Gastrocnemius medialis (tissue), 4 donors: ENCODE data around the gene NPFF. TPM values are rescaled to one million over a fixed set of nuclear protein-coding genes. Genes with fewer than 3 reads are reported as not detected.

ENCODE experiments used
- ATAC-seq, 2 donors: fragments of 150-250 bp; one replicate each; pipeline ENCODE4 v1.9.1; 2016
- DNase-seq, 2 donors: peaks; one replicate each; pipeline ENCODE4 v3.0.0-alpha.2; 2019
- H3K27ac ChIP-seq, 4 donors: fragments of 200-600 bp; sonication (generic); 1 replicate in 1 of 4; 2 replicates in 3 of 4; pipeline ENCODE4 v1.5.1; 2016 to 2018; ENCODE audit warnings: mild to moderate bottlenecking in 2 of 4, moderate library complexity in 1 of 4
- H3K27me3 ChIP-seq, 3 donors: fragments of 200-600 bp; sonication (generic) in 2 of 3; 1 replicate in 1 of 3; 2 replicates in 2 of 3; pipeline versions ENCODE4 v1.5.1 to v1.6.0; 2016 to 2019; ENCODE audit warnings: mild to moderate bottlenecking in 1 of 3, moderate library complexity in 1 of 3
- H3K36me3 ChIP-seq, 2 donors: fragments of 200-600 bp; sonication (generic) in 1 of 2; one replicate each; pipeline ENCODE4 v1.5.1; 2017 to 2018
- H3K4me1 ChIP-seq, 2 donors: fragments of 200-600 bp; sonication (generic) in 1 of 2; one replicate each; pipeline ENCODE4 v1.5.1; 2016 to 2017; ENCODE audit warnings: mild to moderate bottlenecking in 2 of 2
- H3K4me3 ChIP-seq, 4 donors: fragments of 200-600 bp; sonication (generic) in 3 of 4; 1 replicate in 1 of 4; 2 replicates in 3 of 4; pipeline ENCODE4 v1.5.1; 2016 to 2019; ENCODE audit warnings: mild to moderate bottlenecking in 2 of 4
- H3K9me3 ChIP-seq, 3 donors: fragments of 200-600 bp; sonication (generic) in 2 of 3; 1 replicate in 1 of 3; 2 replicates in 2 of 3; pipeline ENCODE4 v1.5.1; 2016 to 2019
- POLR2A ChIP-seq, 2 donors: fragments of 450-650 bp; IDR thresholded peaks; one replicate each; pipeline ENCODE4 v1.6.1; 2017; ENCODE audit warnings: antibody characterized with exemption in 2 of 2, mild to moderate bottlenecking in 2 of 2, moderate library complexity in 2 of 2
- in situ Hi-C, 4 donors: fragments of 200-750 bp; cut with MboI; loops; one replicate each; pipeline versions ENCODE4 v1.15.0 to v1.8.0; 2017; ENCODE audit warnings: low sequenced_read_pairs in 4 of 4
- intact Hi-C: fragments of 100-400 bp; cut with DNase I; formaldehyde crosslinking; loops from one replicate; pipeline ENCODE4 v1.15.1; 2023; ENCODE audit warnings: low total_unique reads
- total RNA-seq, 4 donors: library from RNA; depleted of rRNA; stranded (reverse); fragments of >200 nt; gene quantifications; one replicate each; pipeline versions ENCODE4 v1.1.0 to v1.2.3, GENCODE V29; 2016
- TF ChIP-seq, protein P1 (sequence below), 5 experiments: fragments of 450-650 bp in 3 of 5; fragments of 200-600 bp in 2 of 5; sonication (generic) in 2 of 5; IDR thresholded peaks in 4 of 5; conservative IDR thresholded peaks in 1 of 5; 1 replicate in 4 of 5; 2 replicates in 1 of 5; pipeline ENCODE4 v1.5.1; 2016 to 2019; ENCODE audit warnings: antibody characterized with exemption in 5 of 5, mild to moderate bottlenecking in 3 of 5, moderate library complexity in 3 of 5

Gene NPFF
- total RNA-seq, 4 donors from 2014 or later: not detected

DNA sequence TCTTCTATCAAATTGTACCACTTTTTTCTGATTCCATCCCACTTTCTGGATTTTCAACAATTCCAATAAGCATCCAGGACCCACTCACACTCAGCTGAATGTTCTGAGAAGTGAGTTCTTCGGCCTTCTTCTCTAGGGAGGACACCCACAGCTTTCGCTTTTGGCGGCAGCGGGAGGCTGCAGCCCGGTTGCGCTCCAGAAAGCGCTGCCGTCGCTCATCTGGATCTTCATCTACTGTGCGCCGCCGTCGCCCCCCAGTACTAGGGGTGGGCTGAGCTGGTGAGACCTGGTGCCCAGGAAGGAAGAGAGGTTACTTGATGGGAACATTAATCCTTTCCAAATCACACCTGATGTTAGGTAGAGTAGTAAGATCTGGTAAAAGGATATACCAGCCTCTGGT is 17.2 kb upstream of the NPFF start:
- ATAC-seq (no peak), DNase-seq (no peak)
- H3K27me3 ChIP-seq: no peaks in the 10 kb centered on the region
- intact Hi-C loops: no loop called here
- no peaks in the 10 kb centered on the region for H3K9me3 ChIP-seq
- no peak for TF ChIP-seq POLR2A (IDR thresholded peaks at IDR 0.05)
- TF ChIP-seq, protein P1, sequence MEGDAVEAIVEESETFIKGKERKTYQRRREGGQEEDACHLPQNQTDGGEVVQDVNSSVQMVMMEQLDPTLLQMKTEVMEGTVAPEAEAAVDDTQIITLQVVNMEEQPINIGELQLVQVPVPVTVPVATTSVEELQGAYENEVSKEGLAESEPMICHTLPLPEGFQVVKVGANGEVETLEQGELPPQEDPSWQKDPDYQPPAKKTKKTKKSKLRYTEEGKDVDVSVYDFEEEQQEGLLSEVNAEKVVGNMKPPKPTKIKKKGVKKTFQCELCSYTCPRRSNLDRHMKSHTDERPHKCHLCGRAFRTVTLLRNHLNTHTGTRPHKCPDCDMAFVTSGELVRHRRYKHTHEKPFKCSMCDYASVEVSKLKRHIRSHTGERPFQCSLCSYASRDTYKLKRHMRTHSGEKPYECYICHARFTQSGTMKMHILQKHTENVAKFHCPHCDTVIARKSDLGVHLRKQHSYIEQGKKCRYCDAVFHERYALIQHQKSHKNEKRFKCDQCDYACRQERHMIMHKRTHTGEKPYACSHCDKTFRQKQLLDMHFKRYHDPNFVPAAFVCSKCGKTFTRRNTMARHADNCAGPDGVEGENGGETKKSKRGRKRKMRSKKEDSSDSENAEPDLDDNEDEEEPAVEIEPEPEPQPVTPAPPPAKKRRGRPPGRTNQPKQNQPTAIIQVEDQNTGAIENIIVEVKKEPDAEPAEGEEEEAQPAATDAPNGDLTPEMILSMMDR (IDR thresholded peaks at IDR 0.05 in 4 of 5, conservative IDR thresholded peaks at IDR 0.05 in 1 of 5): no peak
- H3K36me3 ChIP-seq: peaks cover 0 to 84% of the 10 kb centered on the region in 2 donors
- no peak overlapping the region for H3K4me3 ChIP-seq
- no peak overlapping the region for H3K27ac ChIP-seq
- in situ Hi-C loops: no loop called here
- no peaks in the 10 kb centered on the region for H3K4me1 ChIP-seq

DNA sequence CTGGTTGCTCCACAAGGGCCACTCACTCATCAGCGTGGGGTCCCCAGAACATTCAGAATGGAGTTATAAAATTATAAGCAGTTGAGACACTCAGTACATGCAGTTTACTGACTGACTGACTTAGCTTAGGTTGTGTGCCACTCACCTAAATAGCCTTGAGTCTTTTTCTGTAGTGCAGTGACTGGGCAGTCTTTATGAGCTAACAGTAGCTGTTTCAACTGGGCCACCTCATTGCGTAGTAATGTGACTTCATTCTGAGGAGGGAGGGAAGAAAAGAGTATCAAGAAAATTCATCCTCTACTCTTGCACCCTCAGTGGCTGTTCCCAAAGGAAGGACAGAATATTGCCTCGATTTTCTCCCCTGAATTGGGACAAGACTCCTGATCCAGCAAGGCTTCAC is 15.8 kb upstream of the NPFF start:
- no peaks in the 10 kb centered on the region for H3K9me3 ChIP-seq
- in situ Hi-C loops (no loop called here), intact Hi-C loops (no loop called here)
- H3K27ac ChIP-seq: no peak overlapping the region
- TF ChIP-seq, protein P1 (IDR thresholded peaks at IDR 0.05 in 4 of 5, conservative IDR thresholded peaks at IDR 0.05 in 1 of 5): no peak
- no peak for TF ChIP-seq POLR2A (IDR thresholded peaks at IDR 0.05)
- DNase-seq: no peak
- ATAC-seq: no peak
- no peaks in the 10 kb centered on the region for H3K4me1 ChIP-seq
- H3K27me3 ChIP-seq: no peaks in the 10 kb centered on the region
- H3K36me3 ChIP-seq: peaks cover 0 to 84% of the 10 kb centered on the region in 2 donors
- H3K4me3 ChIP-seq: no peak overlapping the region

DNA sequence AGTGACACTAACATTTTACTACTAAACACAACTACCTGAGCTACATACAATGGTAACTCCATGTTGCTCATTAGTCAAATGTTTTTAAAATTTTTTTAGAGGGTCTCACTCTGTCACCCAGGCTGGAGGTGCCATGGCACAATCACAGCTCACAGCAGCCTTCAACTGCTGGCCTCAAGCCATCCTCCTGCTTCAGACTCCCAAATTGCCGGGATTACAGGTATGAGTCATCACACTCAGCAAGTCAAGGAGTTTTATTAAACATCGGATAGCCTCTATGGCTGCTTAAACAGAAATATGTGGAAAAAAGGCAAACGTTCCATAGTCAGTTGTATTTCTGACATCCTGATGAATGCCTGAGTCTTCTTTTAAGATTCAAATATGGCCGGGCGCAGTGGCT is 11.1 kb upstream of the NPFF start:
- no peaks in the 10 kb centered on the region for H3K9me3 ChIP-seq
- no peaks in the 10 kb centered on the region for H3K4me1 ChIP-seq
- in situ Hi-C loops: loop anchor here in 2 of 4 donors (10.0 kb wide), 1 partner anchor 164 kb away; no protein-coding TSS in a partner anchor
- no peak for DNase-seq
- peaks cover 0 to 98% of the 10 kb centered on the region in 2 donors for H3K36me3 ChIP-seq
- intact Hi-C loops: no loop called here
- no peak for TF ChIP-seq POLR2A (IDR thresholded peaks at IDR 0.05)
- TF ChIP-seq, protein P1 (IDR thresholded peaks at IDR 0.05 in 4 of 5, conservative IDR thresholded peaks at IDR 0.05 in 1 of 5): no peak
- no peak overlapping the region for H3K4me3 ChIP-seq
- H3K27me3 ChIP-seq: no peaks in the 10 kb centered on the region
- ATAC-seq: no peak
- H3K27ac ChIP-seq: no peak overlapping the region

DNA sequence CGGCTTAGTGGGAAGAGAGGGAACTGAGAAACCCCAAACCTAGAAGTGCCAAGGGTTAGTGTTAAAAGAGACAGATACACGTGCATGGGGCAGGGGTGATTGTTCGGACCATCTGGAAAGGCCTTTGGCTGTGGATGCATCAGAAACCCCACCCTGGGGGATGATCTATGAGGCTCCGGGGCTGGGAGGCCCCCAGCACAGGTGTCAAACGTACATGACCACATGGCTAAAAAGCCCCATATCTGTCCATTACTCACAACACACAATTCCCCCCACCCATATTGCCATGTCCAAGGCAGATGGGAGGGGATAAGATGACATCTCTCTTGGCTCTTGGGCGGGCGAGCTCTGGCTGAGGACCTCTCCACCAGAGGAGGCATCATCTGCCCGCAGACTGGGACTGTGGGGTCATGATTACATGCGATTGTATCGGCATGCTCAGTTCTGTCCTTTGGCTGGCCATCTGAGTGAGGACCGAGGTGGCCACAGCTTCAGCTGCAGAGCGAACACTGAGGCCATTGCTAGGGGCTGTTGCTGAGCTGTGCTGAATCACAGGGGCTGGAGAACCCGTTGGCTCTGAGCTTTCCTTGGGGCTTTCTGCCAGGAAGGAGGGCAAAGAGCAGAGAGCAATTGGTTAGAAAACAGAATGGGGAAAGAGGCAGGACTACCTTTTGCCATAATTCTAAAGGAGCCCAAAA is 9.6 kb upstream of the NPFF start:
- in situ Hi-C loops (loop anchor here in 2 of 4 donors (10.0 kb wide), 1 partner anchor 162 kb away; no protein-coding TSS in a partner anchor), intact Hi-C loops (no loop called here)
- Histone ChIP-seq H3K4me3 (no peak overlapping the region), H3K9me3 (no peaks in the 10 kb centered on the region), H3K27ac (no peak overlapping the region), H3K36me3 (peaks cover 0 to 98% of the 10 kb centered on the region in 2 donors), H3K4me1 (no peaks in the 10 kb centered on the region), H3K27me3 (no peaks in the 10 kb centered on the region)
- TF ChIP-seq POLR2A (IDR thresholded peaks at IDR 0.05): no peak
- TF ChIP-seq, protein P1 (IDR thresholded peaks at IDR 0.05 in 4 of 5, conservative IDR thresholded peaks at IDR 0.05 in 1 of 5): no peak
- no peak for DNase-seq
- ATAC-seq: no peak
